ENCODE measurements around the gene ATG13. TPM values are rescaled to one million over a fixed set of nuclear protein-coding genes. Genes with fewer than 3 reads are reported as not detected.

Gene ATG13
- total RNA-seq, 1 experiment from 2014 or later: 109 TPM

- TF ChIP-seq CTCF (conservative IDR thresholded peaks at IDR 0.05) (no peak), EZH2 (IDR thresholded peaks at IDR 0.05; ENCODE audit: low read depth) (no peak)
- Histone ChIP-seq H3K27me3 (ENCODE audit: insufficient read depth, low read depth) (no peaks in the 10 kb centered on the region), H3F3A (ENCODE audit: insufficient read depth, low read depth) (no peaks in the 10 kb centered on the region), H3K4me3 (no peak overlapping the region), H3K36me3 (ENCODE audit: low read depth) (peaks cover 17% of the 10 kb centered on the region; the same call in 1 of the 2 replicates), H3K4me2 (no peak overlapping the region), H3K79me2 (ENCODE audit: low read depth) (0 out of 2 replicates have a peak, but pooled peaks cover 4% of the 10 kb centered on the region), H3K27ac (no peak overlapping the region), H3K9me2 (ENCODE audit: insufficient read depth) (no peaks in the 10 kb centered on the region), H4K20me1 (ENCODE audit: insufficient read depth) (peaks cover 24% of the 10 kb centered on the region), H3K4me1 (replicated peaks; ENCODE audit: insufficient read depth) (no peaks in the 10 kb centered on the region), H2AFZ (no peak overlapping the region), H3K9me3 (ENCODE audit: insufficient read depth, low read depth) (no peaks in the 10 kb centered on the region)
- CTCF ChIA-PET: no interaction called here
- intact Hi-C loops (cut with micrococcal nuclease; ENCODE audit: unreplicated experiment): no loop called here
- POLR2A ChIA-PET (ENCODE audit: unreplicated experiment): interaction anchor here (0.7 kb wide), 1 partner anchor 361 kb away, joined by 4 read pairs; no protein-coding TSS in a partner anchor
- DNase-seq: no peak
- BruUV-seq (replicated peaks): no TSS peak
Observed at GRCh38 chr11:46643531-46643930, 26.2 kb downstream of the ATG13 start.

DNA sequence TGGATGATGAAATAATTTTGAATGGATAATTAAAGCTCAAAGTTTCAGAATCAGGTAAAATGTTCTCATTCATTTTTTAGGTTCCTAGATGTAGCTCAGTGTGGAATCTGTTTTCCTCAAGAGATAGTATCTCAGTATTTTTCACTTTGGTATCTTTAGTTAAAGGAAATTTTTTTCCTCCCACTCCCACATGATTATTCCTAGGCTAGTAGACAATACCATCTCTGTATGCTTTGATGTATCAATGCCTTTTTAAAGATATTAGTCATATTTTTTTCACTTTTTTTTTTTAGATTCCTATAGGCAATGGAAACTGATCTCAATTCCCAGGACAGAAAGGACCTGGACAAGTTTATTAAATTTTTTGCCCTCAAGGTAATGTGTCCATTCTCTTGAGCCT lies 26.6 kb downstream of the ATG13 start:
- Histone ChIP-seq H3K9me2 (ENCODE audit: insufficient read depth) (no peaks in the 10 kb centered on the region), H3K27me3 (ENCODE audit: insufficient read depth, low read depth) (no peaks in the 10 kb centered on the region), H3K36me3 (ENCODE audit: low read depth) (peaks cover 17% of the 10 kb centered on the region), H3K27ac (no peak overlapping the region), H3K4me2 (no peak overlapping the region), H3K4me3 (no peak overlapping the region), H2AFZ (no peak overlapping the region), H3F3A (ENCODE audit: insufficient read depth, low read depth) (no peaks in the 10 kb centered on the region), H3K4me1 (replicated peaks; ENCODE audit: insufficient read depth) (no peaks in the 10 kb centered on the region), H3K79me2 (ENCODE audit: low read depth) (0 out of 2 replicates have a peak, but pooled peaks cover 4% of the 10 kb centered on the region), H3K9me3 (ENCODE audit: insufficient read depth, low read depth) (no peaks in the 10 kb centered on the region), H4K20me1 (ENCODE audit: insufficient read depth) (peaks cover 21% of the 10 kb centered on the region)
- ChIA-PET POLR2A (ENCODE audit: unreplicated experiment) (interaction anchor here (0.6 to 0.7 kb wide), 2 partner anchors 74 to 360 kb away, joined by 4 to 5 read pairs; no protein-coding TSS in a partner anchor), CTCF (no interaction called here)
- no TSS peak for BruUV-seq (replicated peaks)
- TF ChIP-seq EZH2 (IDR thresholded peaks at IDR 0.05; ENCODE audit: low read depth) (no peak), CTCF (conservative IDR thresholded peaks at IDR 0.05) (no peak)
- DNase-seq: no peak
- intact Hi-C loops (cut with micrococcal nuclease; ENCODE audit: unreplicated experiment): no loop called here

- H3K4me1 ChIP-seq (replicated peaks; ENCODE audit: insufficient read depth): no peaks in the 10 kb centered on the region
- no TSS peak for BruUV-seq (replicated peaks)
- ChIA-PET CTCF (interaction anchor here (0.7 to 1.1 kb wide), 2 partner anchors 159 to 257 kb away, joined by 3 to 5 read pairs; no protein-coding TSS in a partner anchor), POLR2A (ENCODE audit: unreplicated experiment) (interaction anchor here (0.6 to 0.7 kb wide), 8 partner anchors 41 to 577 kb away, joined by 3 to 8 read pairs (median 4); partner anchors contain the start of genes ARHGAP1 and ZNF408)
- no peak overlapping the region for H2AFZ ChIP-seq
- H4K20me1 ChIP-seq (ENCODE audit: insufficient read depth): no peaks in the 10 kb centered on the region; the same call in 1 of the 2 replicates
- no peaks in the 10 kb centered on the region for H3K79me2 ChIP-seq (ENCODE audit: low read depth)
- DNase-seq: peak in 1 of 2 experiments; percentile 19
- no peaks in the 10 kb centered on the region for H3K27me3 ChIP-seq (ENCODE audit: insufficient read depth, low read depth)
- no peak overlapping the region for H3K4me2 ChIP-seq
- no peak overlapping the region for H3K4me3 ChIP-seq
- no peaks in the 10 kb centered on the region for H3F3A ChIP-seq (ENCODE audit: insufficient read depth, low read depth)
- no peak overlapping the region for H3K27ac ChIP-seq
- intact Hi-C loops (cut with micrococcal nuclease; ENCODE audit: unreplicated experiment): no loop called here
- TF ChIP-seq EZH2 (IDR thresholded peaks at IDR 0.05; ENCODE audit: low read depth) (no peak), CTCF (conservative IDR thresholded peaks at IDR 0.05) (no peak)
- no peaks in the 10 kb centered on the region for H3K9me2 ChIP-seq (ENCODE audit: insufficient read depth)
- H3K9me3 ChIP-seq (ENCODE audit: insufficient read depth, low read depth): no peaks in the 10 kb centered on the region
- peaks cover 41% of the 10 kb centered on the region for H3K36me3 ChIP-seq (ENCODE audit: low read depth)
Observed at GRCh38 chr11:46649180-46649738, 31.9 kb downstream of the ATG13 start.

Measured in PC-9 (cell line).